Measurements from ENCODE around the gene APBB1. TPM values are rescaled to one million over a fixed set of nuclear protein-coding genes. Genes with fewer than 3 reads are reported as not detected.

Gene APBB1
- total RNA-seq, 1 donor from 2014 or later = 57.7 TPM

GRCh38 chr11:6387811-6388599 lies 30.9 kb downstream of the APBB1 start:
- H3K27me3 Mint-ChIP-seq (ENCODE audit: unreplicated experiment) = no peaks in the 10 kb centered on the region
- H3K27ac Mint-ChIP-seq (ENCODE audit: unreplicated experiment) = peak overlapping the region; percentile 66
- H3K9me3 Mint-ChIP-seq (ENCODE audit: unreplicated experiment) = no peaks in the 10 kb centered on the region
- H3K4me1 Mint-ChIP-seq (ENCODE audit: unreplicated experiment) = peaks cover 46% of the 10 kb centered on the region
- H3K4me3 Mint-ChIP-seq (ENCODE audit: unreplicated experiment) = peak overlapping the region; percentile 8
- peaks cover 4% of the 10 kb centered on the region for H3K36me3 Mint-ChIP-seq (ENCODE audit: unreplicated experiment)
- DNase-seq (ENCODE audit: extremely low spot score, unreplicated experiment) = no peak
- TF ChIP-seq, protein P1, sequence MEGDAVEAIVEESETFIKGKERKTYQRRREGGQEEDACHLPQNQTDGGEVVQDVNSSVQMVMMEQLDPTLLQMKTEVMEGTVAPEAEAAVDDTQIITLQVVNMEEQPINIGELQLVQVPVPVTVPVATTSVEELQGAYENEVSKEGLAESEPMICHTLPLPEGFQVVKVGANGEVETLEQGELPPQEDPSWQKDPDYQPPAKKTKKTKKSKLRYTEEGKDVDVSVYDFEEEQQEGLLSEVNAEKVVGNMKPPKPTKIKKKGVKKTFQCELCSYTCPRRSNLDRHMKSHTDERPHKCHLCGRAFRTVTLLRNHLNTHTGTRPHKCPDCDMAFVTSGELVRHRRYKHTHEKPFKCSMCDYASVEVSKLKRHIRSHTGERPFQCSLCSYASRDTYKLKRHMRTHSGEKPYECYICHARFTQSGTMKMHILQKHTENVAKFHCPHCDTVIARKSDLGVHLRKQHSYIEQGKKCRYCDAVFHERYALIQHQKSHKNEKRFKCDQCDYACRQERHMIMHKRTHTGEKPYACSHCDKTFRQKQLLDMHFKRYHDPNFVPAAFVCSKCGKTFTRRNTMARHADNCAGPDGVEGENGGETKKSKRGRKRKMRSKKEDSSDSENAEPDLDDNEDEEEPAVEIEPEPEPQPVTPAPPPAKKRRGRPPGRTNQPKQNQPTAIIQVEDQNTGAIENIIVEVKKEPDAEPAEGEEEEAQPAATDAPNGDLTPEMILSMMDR (IDR thresholded peaks at IDR 0.05) = no peak

GRCh38 chr11:6385046-6385777 lies 33.7 kb downstream of the APBB1 start:
- H3K27me3 Mint-ChIP-seq (ENCODE audit: unreplicated experiment) = no peaks in the 10 kb centered on the region
- no peak for DNase-seq (ENCODE audit: extremely low spot score, unreplicated experiment)
- TF ChIP-seq, protein P1 (IDR thresholded peaks at IDR 0.05) = no peak
- H3K36me3 Mint-ChIP-seq (ENCODE audit: unreplicated experiment) = no peaks in the 10 kb centered on the region
- no peaks in the 10 kb centered on the region for H3K9me3 Mint-ChIP-seq (ENCODE audit: unreplicated experiment)
- H3K4me3 Mint-ChIP-seq (ENCODE audit: unreplicated experiment) = no peak overlapping the region
- no peak overlapping the region for H3K27ac Mint-ChIP-seq (ENCODE audit: unreplicated experiment)
- peaks cover 26% of the 10 kb centered on the region for H3K4me1 Mint-ChIP-seq (ENCODE audit: unreplicated experiment)

GRCh38 chr11:6378640-6378989 lies 40.3 kb downstream of the APBB1 start:
- DNase-seq (ENCODE audit: extremely low spot score, unreplicated experiment) = no peak
- Mint-ChIP-seq H3K27me3 (ENCODE audit: unreplicated experiment) (peaks cover 11% of the 10 kb centered on the region), H3K36me3 (ENCODE audit: unreplicated experiment) (no peaks in the 10 kb centered on the region), H3K4me3 (ENCODE audit: unreplicated experiment) (no peak overlapping the region), H3K27ac (ENCODE audit: unreplicated experiment) (no peak overlapping the region), H3K4me1 (ENCODE audit: unreplicated experiment) (no peaks in the 10 kb centered on the region), H3K9me3 (ENCODE audit: unreplicated experiment) (no peaks in the 10 kb centered on the region)
- TF ChIP-seq, protein P1 (IDR thresholded peaks at IDR 0.05) = no peak

- TF ChIP-seq, protein P1 (IDR thresholded peaks at IDR 0.05) = no peak
- no peak overlapping the region for H3K27ac Mint-ChIP-seq (ENCODE audit: unreplicated experiment)
- peaks cover 11% of the 10 kb centered on the region for H3K27me3 Mint-ChIP-seq (ENCODE audit: unreplicated experiment)
- H3K36me3 Mint-ChIP-seq (ENCODE audit: unreplicated experiment) = no peaks in the 10 kb centered on the region
- DNase-seq (ENCODE audit: extremely low spot score, unreplicated experiment) = no peak
- H3K4me1 Mint-ChIP-seq (ENCODE audit: unreplicated experiment) = no peaks in the 10 kb centered on the region
- H3K4me3 Mint-ChIP-seq (ENCODE audit: unreplicated experiment) = no peak overlapping the region
- H3K9me3 Mint-ChIP-seq (ENCODE audit: unreplicated experiment) = no peaks in the 10 kb centered on the region
Measured at GRCh38 chr11:6377902-6378639, 40.8 kb downstream of the APBB1 start.

- Mint-ChIP-seq H3K9me3 (ENCODE audit: unreplicated experiment) (no peaks in the 10 kb centered on the region), H3K27me3 (ENCODE audit: unreplicated experiment) (peaks cover 4% of the 10 kb centered on the region), H3K27ac (ENCODE audit: unreplicated experiment) (no peak overlapping the region), H3K4me1 (ENCODE audit: unreplicated experiment) (no peaks in the 10 kb centered on the region), H3K36me3 (ENCODE audit: unreplicated experiment) (no peaks in the 10 kb centered on the region), H3K4me3 (ENCODE audit: unreplicated experiment) (no peak overlapping the region)
- TF ChIP-seq, protein P1 (IDR thresholded peaks at IDR 0.05) = no peak
- DNase-seq (ENCODE audit: extremely low spot score, unreplicated experiment) = no peak
Measured at GRCh38 chr11:6371825-6372224, 47.1 kb downstream of the APBB1 start.

Measured in osteocyte (in vitro differentiated cells).